ENCODE measurements around the gene GALNT9. TPM values are rescaled to one million over a fixed set of nuclear protein-coding genes. Genes with fewer than 3 reads are reported as not detected.

The GALNT9 gene
- total RNA-seq, 1 experiment from 2014 or later = 2.6 TPM

DNA sequence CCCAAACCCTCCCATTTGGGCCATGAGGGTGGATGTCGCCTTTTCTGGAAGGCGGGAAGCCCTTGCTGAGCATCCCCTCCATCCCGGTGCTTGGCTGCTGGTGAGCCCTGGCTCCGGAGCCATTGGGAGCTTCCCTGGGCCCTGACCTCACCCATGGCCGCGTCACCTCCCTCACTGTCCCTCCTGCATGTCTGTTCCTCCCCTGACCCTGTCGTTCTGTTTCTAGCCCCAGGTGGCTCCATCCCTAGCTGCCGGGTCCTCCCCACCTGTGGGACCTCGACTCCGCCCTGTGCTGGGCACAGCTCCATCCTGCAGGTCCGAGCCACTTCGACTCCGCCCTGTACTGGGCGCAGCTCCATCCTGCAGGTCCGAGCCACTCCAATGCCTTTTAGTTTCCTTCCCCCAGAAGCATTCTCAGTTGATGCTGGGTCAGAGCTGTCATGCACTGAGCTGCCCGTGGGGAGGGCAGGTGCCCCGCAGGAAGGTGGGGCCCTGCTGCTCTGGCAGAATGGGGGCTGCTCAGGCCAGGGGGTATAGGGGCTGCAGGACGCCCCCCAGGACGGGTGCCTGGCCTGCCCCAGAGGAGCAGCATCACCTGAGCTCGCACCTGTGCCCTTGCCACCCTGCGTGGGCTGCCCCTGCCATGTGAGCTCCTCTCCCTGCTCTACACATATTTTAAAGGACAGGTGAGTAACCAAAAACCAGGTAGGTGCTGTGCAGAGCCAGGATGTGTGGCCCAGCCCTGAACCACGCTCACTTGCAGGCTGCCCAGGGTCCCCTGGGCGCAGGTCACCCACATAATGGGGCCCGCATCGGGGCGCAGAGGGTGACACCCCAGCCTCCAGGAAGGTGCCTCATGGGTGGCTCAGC is 166.1 kb downstream of the GALNT9 start:
- Histone ChIP-seq H3K4me1 (ENCODE audit: control insufficient read depth in 1 of 2, insufficient read depth in 2 of 2, low read length in 2 of 2) (peaks cover 0 to 13% of the 10 kb centered on the region in 2 experiments; a peak in 1 of 4 replicates), H3K4me3 (replicated peaks in 1 of 2; ENCODE audit: low read depth in 1 of 2, low read length in 2 of 2) (no peak overlapping the region), H3K4me2 (ENCODE audit: low read length) (no peak overlapping the region), H3K79me2 (ENCODE audit: insufficient read depth, low read length) (no peaks in the 10 kb centered on the region), H3K9me2 (ENCODE audit: insufficient read depth) (no peaks in the 10 kb centered on the region), H2AFZ (ENCODE audit: low read depth, low read length, poor library complexity, severe bottlenecking) (no peak overlapping the region), H3K9ac (ENCODE audit: low read length) (no peak overlapping the region), H3K27me3 (ENCODE audit: insufficient read depth, low read length) (no peaks in the 10 kb centered on the region), H3K9me3 (ENCODE audit: control insufficient read depth in 1 of 2, insufficient read depth in 1 of 2, low read depth in 1 of 2, low read length in 2 of 2) (no peaks in the 10 kb centered on the region; a peak in 1 of 4 replicates), H4K20me1 (ENCODE audit: insufficient read depth) (no peaks in the 10 kb centered on the region), H3K27ac (ENCODE audit: low read depth, low read length) (no peak overlapping the region), H3K36me3 (ENCODE audit: control insufficient read depth in 1 of 2, insufficient read depth in 2 of 2, low read length in 2 of 2) (peaks cover 0 to under 1% of the 10 kb centered on the region in 2 experiments; a peak in 1 of 4 replicates)
- ChIA-PET POLR2A (no interaction called here), RAD21 (ENCODE audit: low non-redundant PET in 1 of 2, low total read pairs in 2 of 2, uncharacterized antibody in 2 of 2, unreplicated experiment in 2 of 2) (interaction anchor here in 1 of 2 experiments (0.6 to 1.0 kb wide), 2 partner anchors 9 to 11 kb away, joined by 3 to 4 read pairs; no protein-coding TSS in a partner anchor), CTCF (interaction anchor here (1.0 to 1.5 kb wide), 2 partner anchors 251 to 252 kb away, joined by 3 to 5 read pairs; no protein-coding TSS in a partner anchor)
- no peak for TF ChIP-seq EZH2phosphoT487 (IDR thresholded peaks at IDR 0.05; ENCODE audit: borderline replicate concordance)
- DNase-seq (ENCODE audit: low read depth, low spot score) = no peak
- BruUV-seq (replicated peaks) = no TSS peak
- intact Hi-C loops (cut with micrococcal nuclease) = no loop called here
- ATAC-seq = peak; percentile 53

- Histone ChIP-seq H3K9me3 (ENCODE audit: control insufficient read depth in 1 of 2, insufficient read depth in 1 of 2, low read depth in 1 of 2, low read length in 2 of 2) (peaks cover 0 to 6% of the 10 kb centered on the region in 2 experiments; a peak in 1 of 4 replicates), H3K4me1 (ENCODE audit: control insufficient read depth in 1 of 2, insufficient read depth in 2 of 2, low read length in 2 of 2) (peaks cover 0 to 13% of the 10 kb centered on the region in 2 experiments; a peak in 1 of 4 replicates), H3K9ac (ENCODE audit: low read length) (no peak overlapping the region), H3K4me3 (replicated peaks in 1 of 2; ENCODE audit: low read depth in 1 of 2, low read length in 2 of 2) (no peak overlapping the region), H3K36me3 (ENCODE audit: control insufficient read depth in 1 of 2, insufficient read depth in 2 of 2, low read length in 2 of 2) (peaks cover 0 to 7% of the 10 kb centered on the region in 2 experiments; a peak in 1 of 4 replicates), H3K27ac (ENCODE audit: low read depth, low read length) (no peak overlapping the region), H2AFZ (ENCODE audit: low read depth, low read length, poor library complexity, severe bottlenecking) (no peak overlapping the region), H3K79me2 (ENCODE audit: insufficient read depth, low read length) (no peaks in the 10 kb centered on the region), H3K4me2 (ENCODE audit: low read length) (no peak overlapping the region), H3K27me3 (ENCODE audit: insufficient read depth, low read length) (no peaks in the 10 kb centered on the region), H3K9me2 (ENCODE audit: insufficient read depth) (no peaks in the 10 kb centered on the region), H4K20me1 (ENCODE audit: insufficient read depth) (no peaks in the 10 kb centered on the region)
- RAD21 ChIA-PET (ENCODE audit: low non-redundant PET in 1 of 2, low total read pairs in 2 of 2, uncharacterized antibody in 2 of 2, unreplicated experiment in 2 of 2) = interaction anchor here in 1 of 2 experiments (0.6 to 1.0 kb wide), 2 partner anchors 9 to 10 kb away, joined by 3 to 4 read pairs; no protein-coding TSS in a partner anchor
- no peak for DNase-seq (ENCODE audit: low read depth, low spot score)
- no peak for TF ChIP-seq ZFX (IDR thresholded peaks at IDR 0.05)
- POLR2A ChIA-PET = no interaction called here
- intact Hi-C loops (cut with micrococcal nuclease) = no loop called here
- ATAC-seq = no peak
- CTCF ChIA-PET = interaction anchor here (1.0 to 1.5 kb wide), 2 partner anchors 251 to 253 kb away, joined by 3 to 5 read pairs; no protein-coding TSS in a partner anchor
- BruUV-seq (replicated peaks) = no TSS peak
Observed at GRCh38 chr12:132162508-132163031, 166.8 kb downstream of the GALNT9 start.

Data from HCT116 (cell line).